ENCODE data around the gene CTNNBL1.
A peak's percentile ranks its signal among the peaks of the same experiment; 100 is the strongest.

The CTNNBL1 gene

DNA sequence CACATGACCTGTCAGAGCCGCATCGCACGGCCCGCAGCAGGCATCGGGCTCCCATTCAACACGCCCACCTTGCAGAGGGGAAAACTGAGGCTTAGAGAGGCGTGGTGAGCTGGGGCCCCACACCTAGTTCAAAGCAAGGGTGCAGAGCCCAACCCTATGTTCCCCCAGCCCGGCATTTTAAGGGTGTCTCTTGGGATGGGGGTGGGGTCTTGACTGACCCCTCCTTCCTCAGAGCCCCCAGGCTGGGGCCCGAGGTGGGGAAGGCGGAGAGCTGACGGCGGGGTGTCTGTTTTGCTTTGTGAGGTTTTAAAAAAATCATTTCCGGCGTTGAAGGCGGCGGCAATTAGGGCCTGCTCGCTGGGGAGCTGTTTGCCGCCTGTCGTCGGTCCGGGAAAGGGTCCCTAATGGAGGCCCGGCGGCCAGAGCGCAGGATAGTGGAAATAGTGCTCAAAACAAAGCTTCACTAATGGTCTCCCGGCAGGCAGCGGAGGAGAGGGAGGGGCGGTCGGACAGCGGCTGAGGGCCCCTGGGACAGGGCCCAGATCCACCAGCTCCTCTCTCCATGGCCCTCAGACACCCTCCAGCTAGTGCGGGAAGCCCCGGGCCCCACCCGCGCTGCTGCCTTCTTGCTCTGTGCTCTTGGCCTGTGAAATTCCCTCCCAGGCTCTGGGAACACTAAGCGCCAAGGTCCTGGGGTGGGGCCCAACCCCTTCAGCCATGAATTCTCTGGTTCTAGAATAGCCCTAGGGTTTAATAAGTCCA, 221.0 kb downstream of the CTNNBL1 start:
- H3K4me3 ChIP-seq (ENCODE audit: low read length), result no peak overlapping the region
- no peak for DNase-seq (ENCODE audit: low read depth)
- TF ChIP-seq, protein P1, sequence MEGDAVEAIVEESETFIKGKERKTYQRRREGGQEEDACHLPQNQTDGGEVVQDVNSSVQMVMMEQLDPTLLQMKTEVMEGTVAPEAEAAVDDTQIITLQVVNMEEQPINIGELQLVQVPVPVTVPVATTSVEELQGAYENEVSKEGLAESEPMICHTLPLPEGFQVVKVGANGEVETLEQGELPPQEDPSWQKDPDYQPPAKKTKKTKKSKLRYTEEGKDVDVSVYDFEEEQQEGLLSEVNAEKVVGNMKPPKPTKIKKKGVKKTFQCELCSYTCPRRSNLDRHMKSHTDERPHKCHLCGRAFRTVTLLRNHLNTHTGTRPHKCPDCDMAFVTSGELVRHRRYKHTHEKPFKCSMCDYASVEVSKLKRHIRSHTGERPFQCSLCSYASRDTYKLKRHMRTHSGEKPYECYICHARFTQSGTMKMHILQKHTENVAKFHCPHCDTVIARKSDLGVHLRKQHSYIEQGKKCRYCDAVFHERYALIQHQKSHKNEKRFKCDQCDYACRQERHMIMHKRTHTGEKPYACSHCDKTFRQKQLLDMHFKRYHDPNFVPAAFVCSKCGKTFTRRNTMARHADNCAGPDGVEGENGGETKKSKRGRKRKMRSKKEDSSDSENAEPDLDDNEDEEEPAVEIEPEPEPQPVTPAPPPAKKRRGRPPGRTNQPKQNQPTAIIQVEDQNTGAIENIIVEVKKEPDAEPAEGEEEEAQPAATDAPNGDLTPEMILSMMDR (IDR thresholded peaks at IDR 0.05; ENCODE audit: insufficient read depth, low read depth, low read length, missing control alignments), result no peak

- TF ChIP-seq, protein P1 (IDR thresholded peaks at IDR 0.05; ENCODE audit: insufficient read depth, low read depth, low read length, missing control alignments), result no peak
Measured at GRCh38 chr20:37915434-37915787, 221.6 kb downstream of the CTNNBL1 start.

GRCh38 chr20:37915800-37916570, 222.2 kb downstream of the CTNNBL1 start:
- no peak overlapping the region for H3K4me3 ChIP-seq (ENCODE audit: low read length)
- TF ChIP-seq, protein P1 (IDR thresholded peaks at IDR 0.05; ENCODE audit: insufficient read depth, low read depth, low read length, missing control alignments), result peak; percentile 3

More at GRCh38 chr20:37915434-37915787, 221.6 kb downstream of the CTNNBL1 start:
- no peak for DNase-seq (ENCODE audit: low read depth)
- H3K4me3 ChIP-seq (ENCODE audit: low read length), result no peak overlapping the region

GRCh38 chr20:37917461-37917860, 223.6 kb downstream of the CTNNBL1 start:
- TF ChIP-seq, protein P1 (IDR thresholded peaks at IDR 0.05; ENCODE audit: insufficient read depth, low read depth, low read length, missing control alignments), result no peak
- DNase-seq (ENCODE audit: low read depth), result no peak
- no peak overlapping the region for H3K4me3 ChIP-seq (ENCODE audit: low read length)

More at GRCh38 chr20:37915800-37916570, 222.2 kb downstream of the CTNNBL1 start:
- DNase-seq (ENCODE audit: low read depth), result no peak

DNA sequence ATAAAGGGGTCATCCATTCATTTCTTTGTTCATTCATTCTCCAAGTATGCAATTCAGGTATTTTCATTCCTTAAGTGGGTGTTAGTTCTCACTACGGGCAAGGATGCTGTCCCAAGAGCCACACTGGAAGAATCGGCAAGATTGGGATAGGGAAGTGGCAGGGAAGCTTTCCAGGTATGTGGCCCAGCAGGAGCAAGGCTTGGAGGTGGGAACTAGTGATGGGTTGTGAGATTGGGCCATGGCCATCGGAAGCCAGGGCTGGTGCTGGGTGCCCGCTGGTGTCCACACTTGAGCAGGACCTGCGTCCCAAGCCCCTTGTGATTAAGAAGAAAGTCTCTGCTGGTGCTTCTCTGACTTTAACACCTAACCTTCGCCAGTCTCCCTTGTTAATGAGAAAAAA, 224.2 kb downstream of the CTNNBL1 start:
- no peak overlapping the region for H3K4me3 ChIP-seq (ENCODE audit: low read length)
- DNase-seq (ENCODE audit: low read depth), result no peak
- TF ChIP-seq, protein P1 (IDR thresholded peaks at IDR 0.05; ENCODE audit: insufficient read depth, low read depth, low read length, missing control alignments), result no peak

- TF ChIP-seq, protein P1 (IDR thresholded peaks at IDR 0.05; ENCODE audit: insufficient read depth, low read depth, low read length, missing control alignments), result no peak
- no peak overlapping the region for H3K4me3 ChIP-seq (ENCODE audit: low read length)
- no peak for DNase-seq (ENCODE audit: low read depth)
Measured at GRCh38 chr20:37919389-37920040, 225.7 kb downstream of the CTNNBL1 start.
